K562 (cell line): ENCODE data around the gene CLIC3. TPM values are rescaled to one million over a fixed set of nuclear protein-coding genes. Genes with fewer than 3 reads are reported as not detected.
A peak's percentile ranks its signal among the peaks of the same experiment; 100 is the strongest.

ENCODE experiments used
- ARID1B ChIP-seq: fragments of 450-650 bp; IDR thresholded peaks from 2 replicates; pipeline ENCODE4 v1.6.1; 2016; ENCODE audit warnings: antibody characterized with exemption, mild to moderate bottlenecking, inconsistent platforms
- ATF1 ChIP-seq, 2 experiments: fragments of 450-650 bp in 1 of 2; IDR thresholded peaks; 2 replicates each; pipeline ENCODE4 v1.6.1; 2016; ENCODE audit warnings: missing compliant biosample characterization in 1 of 2, missing genetic modification characterization in 1 of 2
- FOXP1 ChIP-seq: sonication (generic); formaldehyde crosslinking; IDR thresholded peaks from 2 replicates; pipeline ENCODE4 v1.8.0; 2022; ENCODE audit warnings: mild to moderate bottlenecking, missing genetic modification reagents
- JUN ChIP-seq, 2 experiments: sonication (generic) in 1 of 2; formaldehyde crosslinking in 1 of 2; IDR thresholded peaks; 2 replicates each; pipeline versions ENCODE4 v1.6.1 to v1.8.0; 2012 to 2022; ENCODE audit warnings: borderline replicate concordance in 2 of 2, mild to moderate bottlenecking in 2 of 2, improper control_type of control experiment in 1 of 2, low read depth in 1 of 2, low read length in 1 of 2, missing genetic modification reagents in 1 of 2
- KLF1 ChIP-seq: fragments of 450-650 bp; IDR thresholded peaks from 2 replicates; pipeline ENCODE4 v1.6.1; 2016; ENCODE audit warnings: missing genetic modification characterization, missing compliant biosample characterization
- MAZ ChIP-seq, 2 experiments: fragments of 450-650 bp in 1 of 2; sonication (generic) in 1 of 2; formaldehyde crosslinking; IDR thresholded peaks in 1 of 2; conservative IDR thresholded peaks in 1 of 2; 2 replicates each; pipeline versions ENCODE4 v1.4.0 to v1.5.0; 2020; ENCODE audit warnings: mild to moderate bottlenecking in 1 of 2, missing genetic modification reagents in 1 of 2
- NFRKB ChIP-seq: fragments of 450-650 bp; IDR thresholded peaks from 2 replicates; pipeline ENCODE4 v1.6.1; 2016; ENCODE audit warnings: low read depth
- SMAD1 ChIP-seq: fragments of 150-350 bp; IDR thresholded peaks from 2 replicates; pipeline ENCODE4 v1.6.1; 2014; ENCODE audit warnings: low read length, low read depth; ENCODE audit not compliant: partially characterized antibody
- TEAD1 ChIP-seq, 2 experiments: fragments of 450-650 bp in 1 of 2; sonication (generic) in 1 of 2; formaldehyde crosslinking; IDR thresholded peaks; 2 replicates each; pipeline versions ENCODE4 v1.4.0 to v1.8.0; 2020 to 2022; ENCODE audit warnings: mild to moderate bottlenecking in 2 of 2, missing genetic modification reagents in 1 of 2
- U2AF2 ChIP-seq: fragments of 200-400 bp; formaldehyde crosslinking; optimal IDR thresholded peaks from 2 replicates; pipeline ENCODE3; 2017; ENCODE audit warnings: low read depth, mild to moderate bottlenecking, low read length
- ZNF217 ChIP-seq: sonication (generic); formaldehyde crosslinking; IDR thresholded peaks from 2 replicates; pipeline ENCODE4 v1.8.0; 2022; ENCODE audit warnings: mild to moderate bottlenecking, missing genetic modification reagents
- polyA plus RNA-seq, 8 experiments: library from polyadenylated mRNA; depleted of rRNA in 4 of 8; stranded (reverse) in 5 of 8; unstranded in 3 of 8; fragments of >200 nt; fragmentation: Nextera tagmentation in 2 of 8; fragmentation: Illumina TruSeq in 1 of 8; extraction: Ambion mirVana in 2 of 8; extraction: Trizol in 1 of 8; gene quantifications; 2 replicates each; pipeline versions ENCODE4 v1.2.1 to v1.2.3, GENCODE V29; 2011 to 2014; ENCODE audit warnings: inconsistent platforms in 1 of 8, missing spikeins in 1 of 8
- total RNA-seq, 7 experiments: library from RNA; depleted of rRNA in 6 of 7; stranded (reverse); fragments of >200 nt in 6 of 7; fragmentation: Illumina TruSeq in 2 of 7; extraction: Trizol in 2 of 7; gene quantifications; 2 replicates each; pipeline versions ENCODE4 v1.2.1 to v1.2.3, GENCODE V29; 2011 to 2021; ENCODE audit warnings: low replicate concordance in 1 of 7
- TF ChIP-seq, protein P1 (sequence below): fragments of 250-450 bp; sonication (Bioruptor Pico); IDR thresholded peaks from 2 replicates; pipeline ENCODE4 v1.8.0; 2022; ENCODE audit warnings: moderate library complexity, mild to moderate bottlenecking, inconsistent platforms
- TF ChIP-seq, protein P2 (sequence below): fragments of 450-650 bp; IDR thresholded peaks from 2 replicates; pipeline ENCODE4 v1.6.1; 2016; ENCODE audit warnings: antibody characterized with exemption
- TF ChIP-seq, protein P3 (sequence below), 3 experiments: IDR thresholded peaks in 2 of 3; conservative IDR thresholded peaks in 1 of 3; 2 replicates each; pipeline ENCODE4 v1.5.1; 2011 to 2012; ENCODE audit warnings: low read length in 3 of 3, mild to moderate bottlenecking in 3 of 3, control low read depth in 2 of 3, improper control_type of control experiment in 1 of 3, inconsistent platforms in 1 of 3, low read depth in 1 of 3, mixed read lengths in 1 of 3, moderate library complexity in 1 of 3; ENCODE audit not compliant: insufficient read depth in 2 of 3
- TF ChIP-seq, protein P4 (sequence below): IDR thresholded peaks from 3 replicates; pipeline ENCODE4 v1.6.1; 2011; ENCODE audit warnings: borderline replicate concordance, mild to moderate bottlenecking, moderate library complexity; ENCODE audit not compliant: insufficient read length; ENCODE audit errors: extremely low read depth
- TF ChIP-seq, protein P5 (sequence below), 2 experiments: fragments of 450-650 bp in 1 of 2; sonication (generic) in 1 of 2; formaldehyde crosslinking in 1 of 2; IDR thresholded peaks in 1 of 2; conservative IDR thresholded peaks in 1 of 2; 2 replicates each; pipeline versions ENCODE4 v1.6.1 to v1.8.1; 2016 to 2023; ENCODE audit warnings: mild to moderate bottlenecking in 2 of 2, moderate library complexity in 2 of 2, inconsistent platforms in 1 of 2, missing genetic modification reagents in 1 of 2

The CLIC3 gene
- total and polyA plus RNA-seq, 9 of the 15 experiments (the other 6 are each of a cell fraction or from before 2014, with no cell fraction given), result 0.27 to 0.29 TPM; not detected in 7

DNA sequence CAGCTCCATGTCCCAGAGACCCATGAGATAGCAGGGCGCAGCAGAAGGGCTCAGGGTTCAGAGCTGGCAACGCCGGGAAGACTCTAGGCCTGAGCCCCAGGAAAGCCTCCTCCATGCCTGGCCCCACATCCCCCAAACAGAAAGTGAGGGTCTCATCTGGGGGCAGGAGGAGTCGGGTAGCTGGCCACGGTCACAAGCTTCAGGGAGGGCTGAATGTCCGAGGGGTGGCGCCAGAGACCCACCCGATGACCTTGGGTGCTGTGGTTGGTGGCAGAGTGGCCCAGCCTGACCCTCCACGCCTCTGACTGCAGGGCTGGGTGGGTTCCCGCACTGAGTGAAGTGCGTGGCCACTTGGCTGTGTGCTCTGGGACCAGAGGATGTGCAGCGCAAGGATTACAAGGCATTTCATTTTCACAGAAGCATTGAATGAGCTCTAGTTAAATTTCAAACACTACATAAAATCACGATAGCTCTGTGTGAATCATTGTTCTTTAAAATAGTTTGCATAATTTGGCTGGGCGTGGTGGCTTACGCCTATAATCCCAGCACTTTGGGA lies 48.3 kb downstream of the CLIC3 start (continued):
- no peak for TF ChIP-seq JUN (IDR thresholded peaks at IDR 0.05; ENCODE audit: borderline replicate concordance, low read depth, low read length)
- TF ChIP-seq JUN (CRISPR knock-in tag; IDR thresholded peaks at IDR 0.05; ENCODE audit: borderline replicate concordance), result no peak
- TF ChIP-seq, protein P1, sequence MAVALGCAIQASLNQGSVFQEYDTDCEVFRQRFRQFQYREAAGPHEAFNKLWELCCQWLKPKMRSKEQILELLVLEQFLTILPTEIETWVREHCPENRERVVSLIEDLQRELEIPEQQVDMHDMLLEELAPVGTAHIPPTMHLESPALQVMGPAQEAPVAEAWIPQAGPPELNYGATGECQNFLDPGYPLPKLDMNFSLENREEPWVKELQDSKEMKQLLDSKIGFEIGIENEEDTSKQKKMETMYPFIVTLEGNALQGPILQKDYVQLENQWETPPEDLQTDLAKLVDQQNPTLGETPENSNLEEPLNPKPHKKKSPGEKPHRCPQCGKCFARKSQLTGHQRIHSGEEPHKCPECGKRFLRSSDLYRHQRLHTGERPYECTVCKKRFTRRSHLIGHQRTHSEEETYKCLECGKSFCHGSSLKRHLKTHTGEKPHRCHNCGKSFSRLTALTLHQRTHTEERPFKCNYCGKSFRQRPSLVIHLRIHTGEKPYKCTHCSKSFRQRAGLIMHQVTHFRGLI, result no peak
- TF ChIP-seq NFRKB, result no peak
- TF ChIP-seq ZNF217 (CRISPR knock-in tag), result no peak
- TF ChIP-seq FOXP1 (CRISPR knock-in tag), result 0 out of 2 replicates have a peak, but pooled peaks have one; percentile 44
- peak in 1 of 2 experiments; percentile 63; a peak in 1 of 4 replicates for TF ChIP-seq TEAD1 (CRISPR knock-in tag; IDR thresholded peaks at IDR 0.05)
- TF ChIP-seq ATF1 (CRISPR knock-in tag; IDR thresholded peaks at IDR 0.05), result no peak
- 0 out of 2 replicates have a peak, but pooled peaks have one; percentile 33 for TF ChIP-seq ATF1 (tag; IDR thresholded peaks at IDR 0.05)
- TF ChIP-seq, protein P2, sequence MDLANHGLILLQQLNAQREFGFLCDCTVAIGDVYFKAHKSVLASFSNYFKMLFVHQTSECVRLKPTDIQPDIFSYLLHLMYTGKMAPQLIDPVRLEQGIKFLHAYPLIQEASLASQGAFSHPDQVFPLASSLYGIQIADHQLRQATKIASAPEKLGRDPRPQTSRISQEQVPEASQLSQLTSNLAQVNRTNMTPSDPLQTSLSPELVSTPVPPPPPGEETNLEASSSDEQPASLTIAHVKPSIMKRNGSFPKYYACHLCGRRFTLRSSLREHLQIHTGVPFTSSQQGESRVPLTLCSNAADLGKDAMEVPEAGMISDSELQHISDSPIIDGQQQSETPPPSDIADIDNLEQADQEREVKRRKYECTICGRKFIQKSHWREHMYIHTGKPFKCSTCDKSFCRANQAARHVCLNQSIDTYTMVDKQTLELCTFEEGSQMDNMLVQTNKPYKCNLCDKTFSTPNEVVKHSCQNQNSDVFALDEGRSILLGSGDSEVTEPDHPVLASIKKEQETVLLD, result 0 out of 2 replicates have a peak, but pooled peaks have one; percentile 39
- TF ChIP-seq, protein P3, sequence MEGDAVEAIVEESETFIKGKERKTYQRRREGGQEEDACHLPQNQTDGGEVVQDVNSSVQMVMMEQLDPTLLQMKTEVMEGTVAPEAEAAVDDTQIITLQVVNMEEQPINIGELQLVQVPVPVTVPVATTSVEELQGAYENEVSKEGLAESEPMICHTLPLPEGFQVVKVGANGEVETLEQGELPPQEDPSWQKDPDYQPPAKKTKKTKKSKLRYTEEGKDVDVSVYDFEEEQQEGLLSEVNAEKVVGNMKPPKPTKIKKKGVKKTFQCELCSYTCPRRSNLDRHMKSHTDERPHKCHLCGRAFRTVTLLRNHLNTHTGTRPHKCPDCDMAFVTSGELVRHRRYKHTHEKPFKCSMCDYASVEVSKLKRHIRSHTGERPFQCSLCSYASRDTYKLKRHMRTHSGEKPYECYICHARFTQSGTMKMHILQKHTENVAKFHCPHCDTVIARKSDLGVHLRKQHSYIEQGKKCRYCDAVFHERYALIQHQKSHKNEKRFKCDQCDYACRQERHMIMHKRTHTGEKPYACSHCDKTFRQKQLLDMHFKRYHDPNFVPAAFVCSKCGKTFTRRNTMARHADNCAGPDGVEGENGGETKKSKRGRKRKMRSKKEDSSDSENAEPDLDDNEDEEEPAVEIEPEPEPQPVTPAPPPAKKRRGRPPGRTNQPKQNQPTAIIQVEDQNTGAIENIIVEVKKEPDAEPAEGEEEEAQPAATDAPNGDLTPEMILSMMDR (IDR thresholded peaks at IDR 0.05 in 2 of 3, conservative IDR thresholded peaks at IDR 0.05 in 1 of 3; ENCODE audit: insufficient read depth in 2 of 3, low read depth in 1 of 3, low read length in 3 of 3), result peak; percentile 85 to 86 (median 85)
- no peak for TF ChIP-seq ARID1B
- TF ChIP-seq KLF1, result peak; percentile 46; the same call in 1 of the 2 replicates
- TF ChIP-seq, protein P4, sequence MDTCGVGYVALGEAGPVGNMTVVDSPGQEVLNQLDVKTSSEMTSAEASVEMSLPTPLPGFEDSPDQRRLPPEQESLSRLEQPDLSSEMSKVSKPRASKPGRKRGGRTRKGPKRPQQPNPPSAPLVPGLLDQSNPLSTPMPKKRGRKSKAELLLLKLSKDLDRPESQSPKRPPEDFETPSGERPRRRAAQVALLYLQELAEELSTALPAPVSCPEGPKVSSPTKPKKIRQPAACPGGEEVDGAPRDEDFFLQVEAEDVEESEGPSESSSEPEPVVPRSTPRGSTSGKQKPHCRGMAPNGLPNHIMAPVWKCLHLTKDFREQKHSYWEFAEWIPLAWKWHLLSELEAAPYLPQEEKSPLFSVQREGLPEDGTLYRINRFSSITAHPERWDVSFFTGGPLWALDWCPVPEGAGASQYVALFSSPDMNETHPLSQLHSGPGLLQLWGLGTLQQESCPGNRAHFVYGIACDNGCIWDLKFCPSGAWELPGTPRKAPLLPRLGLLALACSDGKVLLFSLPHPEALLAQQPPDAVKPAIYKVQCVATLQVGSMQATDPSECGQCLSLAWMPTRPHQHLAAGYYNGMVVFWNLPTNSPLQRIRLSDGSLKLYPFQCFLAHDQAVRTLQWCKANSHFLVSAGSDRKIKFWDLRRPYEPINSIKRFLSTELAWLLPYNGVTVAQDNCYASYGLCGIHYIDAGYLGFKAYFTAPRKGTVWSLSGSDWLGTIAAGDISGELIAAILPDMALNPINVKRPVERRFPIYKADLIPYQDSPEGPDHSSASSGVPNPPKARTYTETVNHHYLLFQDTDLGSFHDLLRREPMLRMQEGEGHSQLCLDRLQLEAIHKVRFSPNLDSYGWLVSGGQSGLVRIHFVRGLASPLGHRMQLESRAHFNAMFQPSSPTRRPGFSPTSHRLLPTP, result no peak
- peak; percentile 34 for TF ChIP-seq SMAD1
- TF ChIP-seq, protein P5, sequence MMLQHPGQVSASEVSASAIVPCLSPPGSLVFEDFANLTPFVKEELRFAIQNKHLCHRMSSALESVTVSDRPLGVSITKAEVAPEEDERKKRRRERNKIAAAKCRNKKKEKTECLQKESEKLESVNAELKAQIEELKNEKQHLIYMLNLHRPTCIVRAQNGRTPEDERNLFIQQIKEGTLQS (IDR thresholded peaks at IDR 0.05), result no peak
- TF ChIP-seq, protein P5 (CRISPR knock-in tag; conservative IDR thresholded peaks at IDR 0.05), result no peak
- no peak for TF ChIP-seq U2AF2
- peak; percentile 44 to 69; a peak in 3 of 4 replicates for TF ChIP-seq MAZ (CRISPR knock-in tag; conservative IDR thresholded peaks at IDR 0.05 in 1 of 2, IDR thresholded peaks at IDR 0.05 in 1 of 2)
